ENCODE measurements around the gene MRPS30.

The MRPS30 gene

GRCh38 chr5:44774279-44774880 lies 34.4 kb upstream of the MRPS30 start:
- no peak for TF ChIP-seq BACH2 (CRISPR knock-in tag; IDR thresholded peaks at IDR 0.05; ENCODE audit: borderline replicate concordance)
- TF ChIP-seq ARNTL (CRISPR knock-in tag; IDR thresholded peaks at IDR 0.05; ENCODE audit: borderline replicate concordance, low read depth): no peak
- no peak for TF ChIP-seq ISL1 (CRISPR knock-in tag; IDR thresholded peaks at IDR 0.05)
- TF ChIP-seq OSR1 (CRISPR knock-in tag; IDR thresholded peaks at IDR 0.05): no peak
- no peak for TF ChIP-seq ZFP3 (CRISPR knock-in tag; IDR thresholded peaks at IDR 0.05)
- no peak for TF ChIP-seq ZNF70 (CRISPR knock-in tag; IDR thresholded peaks at IDR 0.05)
- no peak for TF ChIP-seq POU6F1 (CRISPR knock-in tag; IDR thresholded peaks at IDR 0.05; ENCODE audit: borderline replicate concordance, low read depth)
- TF ChIP-seq ZFP30 (CRISPR knock-in tag; IDR thresholded peaks at IDR 0.05): no peak
- TF ChIP-seq PATZ1 (CRISPR knock-in tag; IDR thresholded peaks at IDR 0.05; ENCODE audit: borderline replicate concordance): no peak
- TF ChIP-seq SNAI2 (CRISPR knock-in tag; IDR thresholded peaks at IDR 0.05): no peak
- no peak for TF ChIP-seq ZNF565 (CRISPR knock-in tag; conservative IDR thresholded peaks at IDR 0.05; ENCODE audit: low read depth)
- TF ChIP-seq CSDC2 (CRISPR knock-in tag; IDR thresholded peaks at IDR 0.05): no peak
- ATAC-seq: peak; percentile 83

- no peak for ATAC-seq
- no peak for TF ChIP-seq ZC3H10 (CRISPR knock-in tag; IDR thresholded peaks at IDR 0.05)
- TF ChIP-seq ARNTL (CRISPR knock-in tag; IDR thresholded peaks at IDR 0.05; ENCODE audit: borderline replicate concordance, low read depth): no peak
- TF ChIP-seq TSHZ2 (CRISPR knock-in tag; IDR thresholded peaks at IDR 0.05): no peak
- no peak for TF ChIP-seq ZNF565 (CRISPR knock-in tag; conservative IDR thresholded peaks at IDR 0.05; ENCODE audit: low read depth)
Measured at GRCh38 chr5:44779167-44779566, 29.6 kb upstream of the MRPS30 start.

- TF ChIP-seq ISL1 (CRISPR knock-in tag; IDR thresholded peaks at IDR 0.05) (no peak), BACH2 (CRISPR knock-in tag; IDR thresholded peaks at IDR 0.05; ENCODE audit: borderline replicate concordance) (no peak), RARB (CRISPR knock-in tag; IDR thresholded peaks at IDR 0.05) (no peak), CSDC2 (CRISPR knock-in tag; IDR thresholded peaks at IDR 0.05) (no peak), SNAI2 (CRISPR knock-in tag; IDR thresholded peaks at IDR 0.05) (no peak), TCF4 (CRISPR knock-in tag; IDR thresholded peaks at IDR 0.05; ENCODE audit: borderline replicate concordance) (no peak), GLIS3 (CRISPR knock-in tag; IDR thresholded peaks at IDR 0.05) (no peak), ZNF70 (CRISPR knock-in tag; IDR thresholded peaks at IDR 0.05) (no peak), ZNF8 (CRISPR knock-in tag; IDR thresholded peaks at IDR 0.05) (no peak), OSR1 (CRISPR knock-in tag; IDR thresholded peaks at IDR 0.05) (no peak), CSRNP3 (CRISPR knock-in tag; IDR thresholded peaks at IDR 0.05) (no peak), CREB5 (CRISPR knock-in tag; IDR thresholded peaks at IDR 0.05; ENCODE audit: low read depth) (no peak)
- ATAC-seq: no peak
Measured at GRCh38 chr5:44783634-44784315, 25.0 kb upstream of the MRPS30 start.

All from SK-N-SH treated with all-trans-retinoic acid at 6 μM for 48 hours (cell line).